Fibroblast of the aortic adventitia (primary cell): ENCODE results near the gene RUNX1. TPM values are rescaled to one million over a fixed set of nuclear protein-coding genes. Genes with fewer than 3 reads are reported as not detected.

ENCODE experiments used
- DNase-seq: peaks from one replicate; pipeline ENCODE4 v3.0.0-alpha.2; 2010; ENCODE audit warnings: low read depth
- H3K4me3 ChIP-seq: 2 replicates; pipeline ENCODE4 v1.5.1; 2011; ENCODE audit warnings: low read depth, mild to moderate bottlenecking, control low read depth, low read length, moderate library complexity
- total RNA-seq: library from RNA; depleted of rRNA; stranded (reverse); fragments of >200 nt; gene quantifications from 2 replicates; pipeline ENCODE4 v1.2.3, GENCODE V29; 2012; ENCODE audit warnings: low replicate concordance
- TF ChIP-seq, protein P1 (sequence below): IDR thresholded peaks from 2 replicates; pipeline ENCODE4 v1.5.1; 2011; ENCODE audit warnings: mild to moderate bottlenecking, low read length, control low read depth, inconsistent platforms; ENCODE audit not compliant: insufficient read depth

The RUNX1 gene
- total RNA-seq, 1 donor, result 28.0 TPM

DNA sequence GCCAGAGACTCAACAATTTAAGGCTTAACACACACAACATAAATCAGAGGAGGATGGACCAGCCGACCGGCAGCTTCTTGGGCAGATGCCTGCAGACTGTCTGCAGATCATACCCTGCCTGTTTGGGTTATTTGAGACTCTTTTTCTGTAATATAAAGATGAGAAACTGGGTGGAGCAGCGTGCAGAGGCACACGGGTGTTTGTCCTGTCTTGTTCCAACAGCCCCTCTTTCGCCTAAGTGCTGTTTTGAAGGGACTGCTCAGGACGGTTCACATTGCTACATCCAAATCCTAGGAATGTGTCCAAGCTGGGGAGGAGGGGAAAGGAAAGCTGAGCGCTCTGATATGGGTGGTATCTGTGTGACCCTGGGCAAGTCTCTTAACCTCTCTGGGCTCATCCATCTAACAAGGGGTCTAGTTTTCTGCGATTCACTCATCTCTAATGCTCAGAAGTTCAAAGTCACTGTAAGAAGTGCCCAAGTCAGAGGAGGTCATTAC lies 230.4 kb downstream of the RUNX1 start:
- TF ChIP-seq, protein P1, sequence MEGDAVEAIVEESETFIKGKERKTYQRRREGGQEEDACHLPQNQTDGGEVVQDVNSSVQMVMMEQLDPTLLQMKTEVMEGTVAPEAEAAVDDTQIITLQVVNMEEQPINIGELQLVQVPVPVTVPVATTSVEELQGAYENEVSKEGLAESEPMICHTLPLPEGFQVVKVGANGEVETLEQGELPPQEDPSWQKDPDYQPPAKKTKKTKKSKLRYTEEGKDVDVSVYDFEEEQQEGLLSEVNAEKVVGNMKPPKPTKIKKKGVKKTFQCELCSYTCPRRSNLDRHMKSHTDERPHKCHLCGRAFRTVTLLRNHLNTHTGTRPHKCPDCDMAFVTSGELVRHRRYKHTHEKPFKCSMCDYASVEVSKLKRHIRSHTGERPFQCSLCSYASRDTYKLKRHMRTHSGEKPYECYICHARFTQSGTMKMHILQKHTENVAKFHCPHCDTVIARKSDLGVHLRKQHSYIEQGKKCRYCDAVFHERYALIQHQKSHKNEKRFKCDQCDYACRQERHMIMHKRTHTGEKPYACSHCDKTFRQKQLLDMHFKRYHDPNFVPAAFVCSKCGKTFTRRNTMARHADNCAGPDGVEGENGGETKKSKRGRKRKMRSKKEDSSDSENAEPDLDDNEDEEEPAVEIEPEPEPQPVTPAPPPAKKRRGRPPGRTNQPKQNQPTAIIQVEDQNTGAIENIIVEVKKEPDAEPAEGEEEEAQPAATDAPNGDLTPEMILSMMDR, result no peak
- no peak for DNase-seq
- H3K4me3 ChIP-seq, result no peak overlapping the region

DNA sequence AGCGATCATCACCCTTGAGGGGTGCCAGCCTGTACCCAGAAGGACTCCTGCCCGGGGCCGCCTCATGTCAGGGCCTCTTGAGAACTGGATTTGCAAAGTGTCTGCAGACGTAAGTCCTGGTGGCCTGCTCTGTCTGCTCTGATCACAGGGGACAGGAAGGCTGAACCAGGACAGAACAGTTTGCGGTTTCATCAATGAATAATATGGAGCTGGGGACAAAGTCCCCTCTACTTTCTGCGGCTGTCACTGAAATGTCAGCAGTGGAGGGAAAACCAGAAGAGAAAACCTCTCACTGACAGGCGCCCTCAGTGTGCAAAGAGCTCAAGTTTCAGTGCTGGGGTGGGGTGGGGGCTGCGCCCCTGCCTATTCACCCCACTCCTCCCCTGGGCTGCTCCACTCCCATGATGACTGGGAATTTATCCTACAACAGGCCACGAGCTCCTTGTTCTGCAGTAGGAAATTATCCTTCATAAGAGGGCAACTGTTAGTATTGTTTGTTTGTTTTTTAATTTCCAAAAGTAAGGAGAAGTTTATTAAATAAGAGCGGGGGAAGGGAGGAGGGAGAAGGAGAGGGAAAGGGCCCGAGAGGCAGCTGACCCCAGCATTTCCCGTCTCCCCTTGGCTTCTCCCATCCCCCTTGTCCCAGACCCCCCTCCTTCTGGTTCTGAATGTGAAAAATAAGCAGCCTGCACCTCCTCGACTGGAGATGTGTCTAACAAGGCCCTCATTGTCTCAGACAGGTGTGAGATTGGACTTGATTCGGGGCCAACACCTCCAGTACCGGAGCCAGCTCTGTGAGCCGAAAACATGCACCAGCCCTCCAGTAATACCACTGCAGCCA lies 231.1 kb downstream of the RUNX1 start:
- no peak for DNase-seq
- TF ChIP-seq, protein P1, result no peak
- no peak overlapping the region for H3K4me3 ChIP-seq

DNA sequence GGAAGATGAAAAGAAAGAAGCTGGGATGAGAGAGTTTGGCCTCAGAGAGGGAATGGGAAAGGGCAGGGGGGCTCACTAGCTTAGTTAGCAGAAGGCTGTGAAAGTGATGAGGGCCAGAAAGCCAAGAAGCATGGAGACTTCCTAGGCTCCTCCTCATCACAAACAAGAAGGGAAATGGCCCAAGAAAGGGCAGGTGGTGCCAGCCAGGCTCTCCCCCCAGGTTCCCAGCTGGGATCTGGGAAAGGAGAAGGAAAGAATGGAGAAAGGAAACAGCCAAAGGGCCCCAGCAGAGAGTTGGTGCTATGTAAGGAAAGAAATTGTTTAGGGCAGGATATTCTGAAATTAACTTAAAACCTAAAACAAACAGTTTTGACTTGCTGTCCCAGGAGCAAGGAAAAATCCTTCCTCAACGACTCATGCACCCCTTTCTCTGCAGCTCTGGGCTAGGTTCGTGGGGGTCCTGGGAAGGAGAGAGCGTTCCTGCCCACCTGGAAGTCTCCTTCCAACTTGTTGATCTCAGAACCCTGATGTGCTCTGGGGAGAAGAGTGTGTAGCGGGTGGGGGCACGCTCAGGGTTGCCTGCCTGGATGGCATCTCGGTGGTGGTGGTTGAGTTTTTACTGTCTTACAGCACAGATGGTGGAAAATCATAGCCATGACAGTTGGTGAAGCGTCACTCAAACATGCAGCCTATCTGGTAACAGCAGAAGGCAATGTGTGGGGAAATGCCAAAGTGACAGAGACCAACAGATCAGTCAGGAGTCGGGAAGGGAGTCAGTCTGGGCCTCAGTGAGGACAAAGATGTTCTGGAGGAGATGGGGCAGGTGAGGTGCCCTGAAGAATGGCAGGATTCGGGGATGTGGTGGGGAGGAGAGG lies 233.0 kb downstream of the RUNX1 start:
- DNase-seq, result no peak
- H3K4me3 ChIP-seq, result no peak overlapping the region

DNA sequence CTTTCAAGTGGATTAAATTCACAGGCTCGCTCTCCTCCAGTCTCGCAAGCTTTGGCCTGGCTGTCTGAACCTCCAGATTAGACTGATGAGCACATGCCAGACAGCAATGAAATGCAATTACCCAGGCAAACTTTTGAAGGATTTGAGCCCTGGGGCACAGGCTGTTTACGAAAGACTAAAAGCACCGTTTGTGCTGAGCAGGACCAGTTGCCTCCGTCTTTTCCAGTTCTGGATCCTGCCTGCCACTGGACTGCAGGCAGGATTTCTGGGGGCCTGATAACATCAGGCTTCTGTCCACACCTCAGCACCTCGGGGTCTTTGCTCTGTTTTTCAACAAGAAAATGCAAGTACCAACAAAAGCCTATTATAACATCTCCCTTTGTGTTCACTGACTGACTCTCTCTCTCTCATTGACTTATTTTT lies 234.6 kb downstream of the RUNX1 start:
- no peak for DNase-seq
- TF ChIP-seq, protein P1, result no peak
- no peak overlapping the region for H3K4me3 ChIP-seq

More for the DNA sequence above, 233.0 kb downstream of the RUNX1 start:
- TF ChIP-seq, protein P1, result no peak

DNA sequence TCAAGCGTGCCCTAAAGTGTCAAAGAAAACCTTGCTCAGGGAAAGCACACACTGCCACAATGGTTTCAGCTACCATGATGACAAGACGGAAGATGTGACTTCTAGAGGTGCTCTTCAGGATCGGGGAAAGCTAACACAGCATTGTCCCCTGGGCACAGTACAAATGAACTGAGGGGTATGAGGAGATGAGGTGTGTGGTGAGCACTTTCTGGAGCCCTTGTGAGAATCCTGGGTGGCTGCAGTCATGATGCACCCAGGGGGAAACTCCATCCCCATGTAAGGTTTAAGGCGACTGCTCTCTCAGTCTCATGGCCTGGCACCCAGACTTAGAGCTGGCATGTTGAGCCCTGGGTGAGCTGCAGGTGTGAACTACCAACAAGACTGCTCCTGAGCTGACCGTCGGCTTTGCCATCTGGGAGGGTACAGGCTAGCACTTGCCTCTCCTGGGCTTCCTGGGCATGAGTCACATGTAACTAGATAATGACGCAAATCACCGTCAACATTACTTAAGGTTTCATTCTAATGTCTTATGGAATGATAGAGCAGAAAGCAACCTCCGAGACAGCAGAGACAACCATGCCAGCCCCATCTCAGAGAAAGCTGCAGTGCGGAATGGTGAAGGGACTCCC lies 235.7 kb downstream of the RUNX1 start:
- H3K4me3 ChIP-seq, result no peak overlapping the region
- TF ChIP-seq, protein P1, result no peak
- DNase-seq, result peak; percentile 51

DNA sequence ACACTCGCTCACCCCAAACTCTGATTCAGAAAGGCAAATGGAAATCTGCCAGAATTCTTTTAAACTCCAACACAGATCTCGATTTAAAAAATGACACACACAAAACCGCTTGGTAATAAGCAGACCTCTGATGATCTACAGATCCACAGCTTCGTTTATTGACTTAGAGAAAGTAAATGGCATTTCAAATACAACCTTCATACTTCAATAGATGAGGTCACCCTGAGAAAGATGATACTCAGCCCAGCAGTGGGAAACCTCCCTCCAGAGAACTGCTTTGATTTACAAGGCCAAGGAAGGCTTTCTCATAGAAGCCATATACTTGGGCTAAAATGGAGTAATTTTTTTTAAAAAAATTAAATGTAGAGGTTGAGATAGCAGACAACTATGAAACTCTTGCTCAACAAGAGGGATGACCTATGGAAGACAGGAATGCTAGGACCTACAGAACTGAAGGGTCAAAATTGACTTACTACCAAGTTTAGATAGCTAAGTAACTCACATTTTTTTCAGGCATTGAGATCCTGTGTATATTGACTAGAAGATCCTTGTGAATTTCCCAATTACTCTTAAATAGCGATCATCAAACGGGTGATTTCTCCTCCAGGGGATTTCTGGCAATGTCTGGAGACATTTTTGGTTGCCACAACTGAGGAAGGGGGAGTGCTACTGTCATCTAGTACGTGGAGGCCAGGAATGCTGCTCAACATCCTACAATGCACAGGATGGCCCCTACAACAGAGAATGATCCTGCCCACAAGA lies 236.4 kb downstream of the RUNX1 start:
- peak; percentile 92 for DNase-seq
- no peak overlapping the region for H3K4me3 ChIP-seq
- TF ChIP-seq, protein P1, result no peak
